NCI-H2107 (cell line): ENCODE data around the gene NOX5.
"Not testable (repeated sequence)": the region's sequence is repeated elsewhere in the genome, so short reads cannot be mapped to it uniquely, and the experiment has no call there.

Source experiments
- DNase-seq: peaks from one replicate; lab custom pipeline; 2025; lab: John Stamatoyannopoulos, UW

The NOX5 gene, protein sequence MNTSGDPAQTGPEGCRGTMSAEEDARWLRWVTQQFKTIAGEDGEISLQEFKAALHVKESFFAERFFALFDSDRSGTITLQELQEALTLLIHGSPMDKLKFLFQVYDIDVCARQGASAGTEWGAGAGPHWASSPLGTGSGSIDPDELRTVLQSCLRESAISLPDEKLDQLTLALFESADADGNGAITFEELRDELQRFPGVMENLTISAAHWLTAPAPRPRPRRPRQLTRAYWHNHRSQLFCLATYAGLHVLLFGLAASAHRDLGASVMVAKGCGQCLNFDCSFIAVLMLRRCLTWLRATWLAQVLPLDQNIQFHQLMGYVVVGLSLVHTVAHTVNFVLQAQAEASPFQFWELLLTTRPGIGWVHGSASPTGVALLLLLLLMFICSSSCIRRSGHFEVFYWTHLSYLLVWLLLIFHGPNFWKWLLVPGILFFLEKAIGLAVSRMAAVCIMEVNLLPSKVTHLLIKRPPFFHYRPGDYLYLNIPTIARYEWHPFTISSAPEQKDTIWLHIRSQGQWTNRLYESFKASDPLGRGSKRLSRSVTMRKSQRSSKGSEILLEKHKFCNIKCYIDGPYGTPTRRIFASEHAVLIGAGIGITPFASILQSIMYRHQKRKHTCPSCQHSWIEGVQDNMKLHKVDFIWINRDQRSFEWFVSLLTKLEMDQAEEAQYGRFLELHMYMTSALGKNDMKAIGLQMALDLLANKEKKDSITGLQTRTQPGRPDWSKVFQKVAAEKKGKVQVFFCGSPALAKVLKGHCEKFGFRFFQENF

GRCh38 chr15:69014454-69014853 is at the start of gene NOX5:
Gene NOX5, plus strand, starts transcription at chr15:69014695. Its CDS starts 41 bp downstream, at chr15:69014736.
- DNase-seq = no peak

GRCh38 chr15:68966996-68967395 is 47.5 kb upstream of the NOX5 start:
- no peak for DNase-seq

DNA sequence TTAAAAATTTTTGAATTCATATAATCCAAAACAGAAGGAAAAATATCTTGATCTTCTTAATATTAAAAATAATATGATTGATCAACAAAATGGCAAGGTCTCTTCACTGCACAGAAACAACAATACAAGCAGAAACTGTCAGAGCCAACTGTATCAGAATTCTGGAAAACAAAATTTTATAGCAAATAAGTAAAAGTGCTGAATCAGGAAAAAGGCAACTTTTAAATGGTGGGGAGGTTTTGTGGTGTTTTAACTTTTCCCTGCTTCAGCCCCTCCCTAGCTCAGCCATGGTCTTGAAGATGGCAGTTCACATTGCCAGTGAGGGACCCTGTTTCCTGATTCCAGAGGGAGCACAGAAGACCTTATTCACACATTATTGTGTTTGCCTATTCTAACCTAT is 46.5 kb upstream of the NOX5 start:
- DNase-seq = no peak

GRCh38 chr15:68969298-68969697 is 45.2 kb upstream of the NOX5 start:
- DNase-seq = no peak

DNA sequence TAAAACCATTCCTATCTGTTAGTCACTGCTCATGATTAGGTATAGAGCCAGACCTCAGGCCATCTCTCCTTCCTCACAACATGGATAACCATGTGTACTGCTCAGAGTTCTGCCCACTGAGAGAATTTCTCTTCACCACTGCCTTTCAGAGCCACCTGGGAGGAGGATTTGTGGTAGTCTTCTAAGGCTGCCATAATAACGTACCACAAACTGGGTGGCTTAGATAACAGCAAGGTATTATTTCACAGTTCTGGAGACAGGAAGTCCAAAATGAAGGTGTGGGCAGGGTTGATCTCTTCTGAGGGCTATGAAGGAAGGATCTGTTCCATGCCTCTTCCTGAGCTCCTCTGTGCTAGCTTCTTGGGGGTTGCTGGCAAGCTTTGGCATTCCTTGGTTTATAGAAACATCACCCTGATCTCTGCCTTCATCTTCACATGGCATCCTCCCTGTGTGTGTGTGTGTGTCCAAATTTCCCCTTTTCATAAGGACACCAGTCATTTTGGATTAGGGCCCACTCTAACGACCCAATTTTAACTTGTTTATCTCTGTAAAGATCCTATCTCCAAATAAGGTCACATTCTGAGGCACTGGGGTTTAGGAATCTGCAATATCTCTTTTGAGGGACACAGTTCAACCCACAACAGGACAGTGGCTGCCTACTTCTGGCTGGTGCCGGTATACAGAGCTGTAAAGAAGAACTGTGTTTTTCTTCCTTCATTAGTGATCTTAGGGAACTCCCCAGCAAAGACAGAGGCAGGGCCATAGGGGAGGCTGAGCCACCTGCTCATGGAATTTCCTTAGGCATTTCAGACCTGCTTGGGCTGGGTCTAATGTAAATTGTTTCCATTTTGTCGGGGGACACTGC is 42.1 kb upstream of the NOX5 start:
- no peak for DNase-seq

DNA sequence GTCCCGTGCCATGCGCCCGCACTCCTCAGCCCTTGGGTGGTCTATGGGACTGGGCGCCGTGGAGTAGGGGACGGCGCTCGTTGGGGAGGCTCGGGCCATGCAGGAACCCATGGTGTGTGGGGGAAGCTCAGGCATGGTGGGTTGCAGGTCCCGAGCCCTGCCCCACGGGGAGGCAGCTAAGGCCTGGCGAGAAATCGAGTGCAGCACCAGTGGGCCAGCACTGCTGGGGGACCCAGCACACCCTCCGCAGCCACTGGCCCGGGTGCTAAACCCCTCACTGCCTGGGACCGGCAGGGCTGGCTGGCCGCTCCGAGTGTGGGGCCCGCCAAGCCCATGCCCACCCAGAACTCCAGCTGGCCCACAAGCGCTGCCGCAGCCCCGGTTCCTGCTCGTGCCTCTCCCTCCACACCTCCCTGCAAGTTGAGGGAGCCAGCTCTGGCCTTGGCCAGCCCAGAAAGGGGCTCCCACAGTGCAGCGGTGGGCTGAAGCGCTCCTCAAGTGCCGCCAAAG is 38.8 kb upstream of the NOX5 start:
- DNase-seq = not testable (repeated sequence)

DNA sequence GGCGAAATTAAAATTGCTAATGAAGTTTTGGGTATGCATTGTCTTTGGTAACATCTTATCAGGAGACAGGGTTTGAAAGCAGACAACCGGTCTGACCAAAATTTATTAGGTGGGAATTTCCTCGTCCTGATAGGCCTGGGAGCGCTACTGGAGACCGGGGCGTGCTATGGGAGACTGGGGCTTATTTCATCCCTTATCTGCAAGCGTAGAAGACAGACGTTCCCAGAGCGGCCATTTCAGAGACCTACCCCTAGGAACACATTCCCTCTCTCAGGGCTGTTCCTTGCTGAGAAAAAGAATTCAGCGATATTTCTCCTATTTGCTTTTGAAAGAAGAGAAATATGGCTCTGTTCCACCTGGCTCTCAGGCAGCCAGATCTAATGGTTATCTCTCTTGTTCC is 37.1 kb upstream of the NOX5 start:
- DNase-seq = not testable (repeated sequence)

DNA sequence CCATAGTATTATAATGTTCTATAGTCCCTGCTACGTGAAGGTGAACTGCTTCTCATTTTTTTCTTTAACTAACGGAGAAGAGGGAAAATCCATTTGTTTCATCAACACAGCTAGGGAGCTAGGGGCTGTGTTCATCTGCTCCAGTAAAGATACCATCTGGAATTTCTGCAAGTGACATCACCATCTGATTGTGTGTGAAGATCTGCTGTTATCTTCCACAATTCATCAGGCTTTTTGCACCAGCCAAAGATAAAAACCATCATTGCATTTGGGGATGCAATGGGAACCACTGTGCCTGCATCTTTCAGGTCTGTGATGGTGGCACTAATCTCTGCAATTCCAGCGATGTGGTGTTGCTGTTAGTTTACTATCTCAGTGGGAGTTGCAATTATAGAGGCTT is 35.5 kb upstream of the NOX5 start:
- no peak for DNase-seq

DNA sequence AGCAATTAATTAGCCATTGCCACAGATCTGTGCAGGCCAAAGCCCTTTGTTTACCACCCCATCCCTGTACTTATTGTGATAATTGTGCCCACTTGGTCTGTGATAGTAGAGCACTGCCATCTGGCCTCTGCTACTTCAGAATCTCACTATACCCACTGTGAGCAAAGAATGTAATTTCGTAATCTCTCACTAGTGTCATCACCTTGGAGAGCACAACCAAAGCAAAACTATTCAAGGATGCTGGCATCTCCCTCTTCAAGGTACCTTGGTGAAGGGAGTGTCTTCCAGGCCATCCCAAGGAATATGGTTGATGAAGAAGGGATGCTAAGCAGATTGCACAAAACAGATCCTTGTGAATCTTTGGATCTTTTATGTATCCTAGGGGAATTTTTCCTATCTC is 34.7 kb upstream of the NOX5 start:
- no peak for DNase-seq

- no peak for DNase-seq
Observed at GRCh38 chr15:68980786-68981185, 33.7 kb upstream of the NOX5 start.

GRCh38 chr15:68981941-68982340 is 32.6 kb upstream of the NOX5 start:
- DNase-seq = no peak

- DNase-seq = no peak
Observed at GRCh38 chr15:68982976-68983563, 31.4 kb upstream of the NOX5 start.

- no peak for DNase-seq
Observed at GRCh38 chr15:68983961-68984481, 30.5 kb upstream of the NOX5 start.

DNA sequence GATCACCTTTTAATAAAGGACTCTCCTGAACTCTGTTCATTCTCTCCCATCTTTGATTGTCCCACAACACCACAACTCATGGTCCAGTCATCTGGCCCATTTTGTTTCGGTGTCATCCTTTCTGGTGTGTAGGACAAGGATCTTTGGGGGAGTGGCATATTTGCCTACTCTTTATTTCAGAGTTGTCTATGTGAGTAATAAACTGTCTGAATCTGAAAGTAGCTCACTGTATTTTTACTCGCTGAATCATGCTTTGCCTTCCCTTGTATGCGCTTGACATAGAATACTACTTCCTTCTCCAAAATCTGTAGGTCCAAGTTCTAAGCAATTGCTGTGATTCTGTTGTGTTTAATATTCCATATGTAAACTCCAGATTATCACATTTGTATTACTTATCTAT is 29.9 kb upstream of the NOX5 start:
- DNase-seq = no peak

DNA sequence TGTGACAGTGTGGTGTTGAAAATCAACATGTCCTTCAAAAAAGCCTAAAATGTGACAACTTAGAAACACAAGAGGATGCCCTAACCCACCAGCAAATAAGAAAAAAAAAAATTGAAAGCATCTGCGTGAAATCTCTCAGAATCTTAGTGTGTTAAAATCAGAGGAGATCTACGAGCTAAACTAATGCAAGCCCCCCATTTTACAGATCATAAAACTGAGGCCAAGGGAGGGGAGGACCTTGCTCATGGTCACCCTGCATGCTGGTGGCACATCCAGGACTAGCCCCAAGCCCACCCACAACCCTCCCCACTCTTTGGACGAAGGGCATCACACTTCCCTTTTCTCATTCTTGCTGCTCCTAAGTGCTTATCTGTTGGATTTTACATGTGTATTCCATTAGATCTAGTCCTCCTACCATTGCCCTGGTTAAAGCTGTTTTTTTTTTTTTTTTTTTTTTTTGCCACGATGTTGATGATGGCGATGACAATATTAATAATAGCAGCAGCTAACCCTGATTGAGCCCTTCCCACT is 29.1 kb upstream of the NOX5 start:
- no peak for DNase-seq

DNA sequence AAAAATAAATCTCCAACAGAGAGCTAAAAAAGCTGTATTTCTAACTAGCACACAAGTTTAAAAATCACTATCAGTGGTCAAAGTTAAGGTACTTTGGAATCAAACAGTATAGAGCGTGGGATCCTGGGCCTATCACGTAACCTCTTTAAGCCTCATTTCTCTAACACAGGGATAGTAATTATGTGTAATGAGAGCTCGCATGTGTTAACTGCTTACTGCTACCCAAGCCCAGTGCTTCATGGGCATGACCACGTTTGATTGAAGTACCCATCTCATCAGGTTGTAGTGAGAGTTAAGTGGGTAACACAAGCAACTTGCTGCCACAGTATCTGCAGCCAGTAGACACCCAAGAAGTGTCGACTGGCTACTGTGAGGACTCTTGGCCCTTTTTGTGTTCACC is 28.2 kb upstream of the NOX5 start:
- DNase-seq = no peak

DNA sequence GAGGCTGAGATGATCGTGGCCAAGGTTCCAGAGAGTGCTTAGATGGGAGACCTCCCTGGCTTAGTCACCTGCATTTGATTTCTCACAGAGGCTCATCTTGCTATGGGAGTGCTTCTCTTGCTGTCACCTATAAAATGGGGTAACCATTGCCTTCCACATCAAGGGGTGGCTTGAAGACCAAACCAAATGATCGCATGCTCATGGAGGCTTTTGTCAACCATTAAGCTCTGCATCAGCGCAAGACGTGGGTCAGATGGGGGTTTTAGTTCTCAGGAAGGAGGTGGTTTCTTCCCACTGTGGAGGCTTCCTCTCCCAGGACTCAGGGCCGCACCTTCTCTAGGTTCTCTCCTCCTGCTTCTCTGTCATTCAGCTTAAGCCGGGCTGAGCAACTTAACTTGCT is 27.4 kb upstream of the NOX5 start:
- no peak for DNase-seq

GRCh38 chr15:68987676-68988075 is 26.8 kb upstream of the NOX5 start:
- DNase-seq = no peak

GRCh38 chr15:68989541-68990230 is 24.8 kb upstream of the NOX5 start:
- DNase-seq = no peak

DNA sequence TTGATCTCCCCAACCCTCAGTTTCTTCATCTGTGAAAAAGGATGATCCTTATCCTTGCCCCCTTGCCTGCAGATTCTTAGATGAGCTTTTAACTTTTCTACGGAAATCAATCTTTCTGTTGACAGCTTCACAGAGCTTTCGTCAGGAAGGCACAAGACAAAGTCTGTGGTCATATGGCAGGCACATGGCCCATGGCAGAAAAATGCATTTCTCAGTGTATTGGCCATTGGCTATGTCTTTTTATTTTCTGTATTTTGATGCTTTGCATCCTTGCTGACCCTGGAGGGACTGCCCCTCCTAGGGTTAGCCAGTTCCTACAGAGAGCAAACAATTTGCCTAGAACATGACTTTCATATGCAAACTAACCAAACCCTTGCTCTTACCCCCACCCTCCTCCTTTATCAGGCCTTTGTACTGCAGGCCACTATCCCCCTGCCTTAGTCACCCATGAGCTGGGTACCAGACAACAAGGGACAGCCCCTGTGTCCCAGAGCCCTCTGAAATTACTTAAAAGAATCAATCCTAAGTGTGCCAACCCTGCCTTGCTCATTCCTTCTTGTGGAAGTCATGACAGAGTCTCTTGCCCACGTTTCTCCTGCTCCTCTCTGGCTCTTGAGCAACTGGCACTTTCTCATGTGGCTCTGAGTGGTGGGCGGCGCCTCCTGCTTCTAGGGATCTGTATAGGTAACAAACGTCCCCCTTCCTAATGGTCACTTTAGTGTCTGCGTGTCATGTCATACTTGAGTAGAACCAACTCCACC is 24.1 kb upstream of the NOX5 start:
- no peak for DNase-seq
